ENCODE measurements around the gene ELL.

GRCh38 chr19:18437491-18438330 is 84.2 kb downstream of the ELL start, which contains the start of gene ISYNA1:
- TF ChIP-seq, protein P1, sequence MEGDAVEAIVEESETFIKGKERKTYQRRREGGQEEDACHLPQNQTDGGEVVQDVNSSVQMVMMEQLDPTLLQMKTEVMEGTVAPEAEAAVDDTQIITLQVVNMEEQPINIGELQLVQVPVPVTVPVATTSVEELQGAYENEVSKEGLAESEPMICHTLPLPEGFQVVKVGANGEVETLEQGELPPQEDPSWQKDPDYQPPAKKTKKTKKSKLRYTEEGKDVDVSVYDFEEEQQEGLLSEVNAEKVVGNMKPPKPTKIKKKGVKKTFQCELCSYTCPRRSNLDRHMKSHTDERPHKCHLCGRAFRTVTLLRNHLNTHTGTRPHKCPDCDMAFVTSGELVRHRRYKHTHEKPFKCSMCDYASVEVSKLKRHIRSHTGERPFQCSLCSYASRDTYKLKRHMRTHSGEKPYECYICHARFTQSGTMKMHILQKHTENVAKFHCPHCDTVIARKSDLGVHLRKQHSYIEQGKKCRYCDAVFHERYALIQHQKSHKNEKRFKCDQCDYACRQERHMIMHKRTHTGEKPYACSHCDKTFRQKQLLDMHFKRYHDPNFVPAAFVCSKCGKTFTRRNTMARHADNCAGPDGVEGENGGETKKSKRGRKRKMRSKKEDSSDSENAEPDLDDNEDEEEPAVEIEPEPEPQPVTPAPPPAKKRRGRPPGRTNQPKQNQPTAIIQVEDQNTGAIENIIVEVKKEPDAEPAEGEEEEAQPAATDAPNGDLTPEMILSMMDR (IDR thresholded peaks at IDR 0.05): no peak
- no peak for TF ChIP-seq POLR2A (IDR thresholded peaks at IDR 0.05)

Data from esophagus squamous epithelium (tissue), 4 donors.